GM10266 (cell line): ENCODE results near the gene CDK19.

Experiments
- DNase-seq: peaks from one replicate; pipeline ENCODE4 v3.0.0; 2012; ENCODE audit errors: extremely low spot score
- CTCF ChIP-seq: IDR thresholded peaks from 2 replicates; pipeline ENCODE4 v1.5.1; 2012; ENCODE audit warnings: mild to moderate bottlenecking, low read depth; ENCODE audit not compliant: control insufficient read depth, insufficient read depth; ENCODE audit errors: missing control alignments

The CDK19 gene

GRCh38 chr6:110703010-110703905, 112.0 kb downstream of the CDK19 start:
- no peak for TF ChIP-seq CTCF
- peak; percentile 14 for DNase-seq

GRCh38 chr6:110699780-110700179, 115.5 kb downstream of the CDK19 start:
- no peak for TF ChIP-seq CTCF
- DNase-seq, result no peak

GRCh38 chr6:110693994-110694393, 121.3 kb downstream of the CDK19 start:
- no peak for TF ChIP-seq CTCF
- DNase-seq, result no peak

GRCh38 chr6:110693296-110693695, 122.0 kb downstream of the CDK19 start:
- TF ChIP-seq CTCF, result no peak
- DNase-seq, result no peak

GRCh38 chr6:110690916-110691315, 124.4 kb downstream of the CDK19 start:
- DNase-seq, result no peak
- TF ChIP-seq CTCF, result no peak

- TF ChIP-seq CTCF, result no peak
- no peak for DNase-seq
Measured at GRCh38 chr6:110690106-110690654, 125.1 kb downstream of the CDK19 start.

- TF ChIP-seq CTCF, result no peak
- DNase-seq, result no peak
Measured at GRCh38 chr6:110689275-110689935, 125.9 kb downstream of the CDK19 start.
